GM21786 (cell line): ENCODE measurements around the gene ACBD6.

Source experiments
- ATAC-seq: cut with Tn5 transposase; IDR thresholded peaks from one replicate; pipeline ENCODE4 v1.9.1; 2021; ENCODE audit not compliant: unreplicated experiment

ACBD6 gene

GRCh38 chr1:180527101-180527669, 24.8 kb upstream of the ACBD6 start:
- no peak for ATAC-seq

GRCh38 chr1:180525715-180526039, 23.3 kb upstream of the ACBD6 start:
- no peak for ATAC-seq

- no peak for ATAC-seq
Observed at GRCh38 chr1:180524915-180525714, 22.7 kb upstream of the ACBD6 start.

GRCh38 chr1:180524160-180524914, 22.0 kb upstream of the ACBD6 start:
- ATAC-seq, result no peak

- ATAC-seq, result no peak
Observed at GRCh38 chr1:180522213-180522515, 19.8 kb upstream of the ACBD6 start.

GRCh38 chr1:180521474-180522212, 19.3 kb upstream of the ACBD6 start:
- ATAC-seq, result no peak

- ATAC-seq, result no peak
Observed at GRCh38 chr1:180519846-180520245, 17.5 kb upstream of the ACBD6 start.

- ATAC-seq, result peak; percentile 92
Observed at GRCh38 chr1:180515857-180516388, 13.5 kb upstream of the ACBD6 start.

- ATAC-seq, result no peak
Observed at GRCh38 chr1:180515364-180515763, 13.0 kb upstream of the ACBD6 start.

GRCh38 chr1:180513531-180513930, 11.2 kb upstream of the ACBD6 start:
- ATAC-seq, result no peak

GRCh38 chr1:180510882-180511281, 8.5 kb upstream of the ACBD6 start:
- no peak for ATAC-seq

GRCh38 chr1:180508725-180509097, 6.3 kb upstream of the ACBD6 start:
- no peak for ATAC-seq

GRCh38 chr1:180507795-180508724, 5.7 kb upstream of the ACBD6 start:
- no peak for ATAC-seq

GRCh38 chr1:180505732-180506335, 3.5 kb upstream of the ACBD6 start:
- ATAC-seq, result no peak

GRCh38 chr1:180504186-180504585, 1.8 kb upstream of the ACBD6 start:
- no peak for ATAC-seq

GRCh38 chr1:180503280-180503862, 994 bp upstream of the ACBD6 start:
- ATAC-seq, result peak; percentile 2

- ATAC-seq, result peak; percentile 30
Observed at GRCh38 chr1:180501865-180502360, 464 bp downstream of the ACBD6 start.

- ATAC-seq, result no peak
Observed at GRCh38 chr1:180500689-180501088, 1.7 kb downstream of the ACBD6 start.

- ATAC-seq, result no peak
Observed at GRCh38 chr1:180498594-180498993, 3.8 kb downstream of the ACBD6 start.
